AG04449 (cell line): ENCODE data around the gene CBX5.

Experiments used
- CTCF ChIA-PET: fragments of 350-600 bp; formaldehyde crosslinking; extraction: SDS; loops from one replicate; lab custom pipeline; 2021; ENCODE audit warnings: antibody characterized with exemption; lab: Yijun Ruan, JAX
- POLR2A ChIA-PET: fragments of 400-600, 350-600 bp; formaldehyde crosslinking; extraction: SDS; loops from one replicate; lab custom pipeline; 2020; ENCODE audit warnings: antibody characterized with exemption, inconsistent platforms; lab: Yijun Ruan, JAX
- DNase-seq: peaks from one replicate; pipeline ENCODE4 v3.0.0-alpha.2; 2010; ENCODE audit warnings: low read depth, low spot score
- H3K4me3 ChIP-seq: 2 replicates; pipeline ENCODE4 v1.5.1; 2011; ENCODE audit warnings: low read depth, mild to moderate bottlenecking, control low read depth, low read length
- CTCF ChIP-seq: IDR thresholded peaks from one replicate; pipeline ENCODE4 v1.5.1; 2011; ENCODE audit warnings: mild to moderate bottlenecking, moderate library complexity, low read length, control low read depth, inconsistent platforms; ENCODE audit not compliant: insufficient read depth; ENCODE audit errors: missing control alignments

Gene CBX5

GRCh38 chr12:54311051-54311450 is 31.1 kb upstream of the CBX5 start:
- CTCF ChIA-PET: interaction anchor here (0.7 to 4.0 kb wide), 5 partner anchors 8 to 43 kb away, joined by 3 to 24 read pairs (median 4); partner anchors contain the start of gene COPZ1
- POLR2A ChIA-PET: no interaction called here
- no peak for DNase-seq
- no peak for TF ChIP-seq CTCF
- H3K4me3 ChIP-seq: no peak overlapping the region

- CTCF ChIA-PET: interaction anchor here (0.9 to 4.9 kb wide), 11 partner anchors 10 to 93 kb away, joined by 3 to 28 read pairs (median 3); partner anchors contain the start of gene COPZ1
- no peak for TF ChIP-seq CTCF
- H3K4me3 ChIP-seq: no peak overlapping the region
- POLR2A ChIA-PET: interaction anchor here (2.1 kb wide), 1 partner anchor 18 kb away, joined by 7 read pairs; the partner anchor contains the start of gene COPZ1
- DNase-seq: no peak
Observed at GRCh38 chr12:54306925-54307741, 27.2 kb upstream of the CBX5 start.

- H3K4me3 ChIP-seq: no peak overlapping the region
- DNase-seq: no peak
- no peak for TF ChIP-seq CTCF
- CTCF ChIA-PET: interaction anchor here (1.2 to 4.9 kb wide), 2 partner anchors 10 to 19 kb away, joined by 4 to 28 read pairs; partner anchors contain the start of gene COPZ1
- POLR2A ChIA-PET: no interaction called here
Observed at GRCh38 chr12:54304187-54304810, 24.4 kb upstream of the CBX5 start.

GRCh38 chr12:54303640-54304039 is 23.7 kb upstream of the CBX5 start:
- no peak overlapping the region for H3K4me3 ChIP-seq
- ChIA-PET POLR2A (no interaction called here), CTCF (no interaction called here)
- no peak for TF ChIP-seq CTCF
- no peak for DNase-seq

GRCh38 chr12:54301428-54302048 is 21.6 kb upstream of the CBX5 start:
- no peak overlapping the region for H3K4me3 ChIP-seq
- CTCF ChIA-PET: interaction anchor here (0.8 to 3.7 kb wide), 10 partner anchors 9 to 83 kb away, joined by 3 to 12 read pairs (median 6); partner anchors contain the start of gene COPZ1

More at GRCh38 chr12:54301428-54302048, 21.6 kb upstream of the CBX5 start:
- POLR2A ChIA-PET: interaction anchor here (2.3 to 2.8 kb wide), 2 partner anchors 12 to 21 kb away, joined by 8 to 12 read pairs; partner anchors contain the start of gene HNRNPA1
- TF ChIP-seq CTCF: no peak
- DNase-seq: no peak
